Spleen (tissue), 11 donors: Measurements from ENCODE around the gene TAT. TPM values are rescaled to one million over a fixed set of nuclear protein-coding genes. Genes with fewer than 3 reads are reported as not detected.

Experiments used
- DNase-seq: peaks from one replicate; pipeline ENCODE4 v3.0.0-alpha.2; 2020
- H3K27ac ChIP-seq, 8 donors: fragments of 200-600 bp; sonication (generic) in 7 of 8; 1 replicate in 4 of 8; 2 replicates in 4 of 8; pipeline versions ENCODE4 v1.5.0 to v1.8.0; 2016 to 2021; ENCODE audit warnings: inconsistent platforms in 4 of 8, mild to moderate bottlenecking in 4 of 8, moderate library complexity in 1 of 8
- H3K27me3 ChIP-seq, 7 donors: fragments of 200-600 bp; sonication (generic) in 6 of 7; replicated peaks in 1 of 7; 1 replicate in 4 of 7; 2 replicates in 3 of 7; pipeline versions ENCODE4 v1.5.0 to v1.8.0; 2016 to 2021; ENCODE audit warnings: inconsistent platforms in 3 of 7, mild to moderate bottlenecking in 1 of 7
- H3K36me3 ChIP-seq, 6 donors: fragments of 200-600 bp; sonication (generic) in 5 of 6; 1 replicate in 4 of 6; 2 replicates in 2 of 6; pipeline versions ENCODE4 v1.5.0 to v1.8.0; 2016 to 2021; ENCODE audit warnings: inconsistent platforms in 2 of 6
- H3K4me1 ChIP-seq, 6 donors: fragments of 200-600 bp; sonication (generic) in 5 of 6; 1 replicate in 3 of 6; 2 replicates in 3 of 6; pipeline versions ENCODE4 v1.5.0 to v1.8.0; 2016 to 2021; ENCODE audit warnings: inconsistent platforms in 3 of 6
- H3K4me3 ChIP-seq, 8 donors: fragments of 200-600 bp; sonication (generic) in 7 of 8; 1 replicate in 4 of 8; 2 replicates in 4 of 8; pipeline versions ENCODE4 v1.5.0 to v1.8.0; 2016 to 2021; ENCODE audit warnings: inconsistent platforms in 4 of 8, mild to moderate bottlenecking in 4 of 8, moderate library complexity in 2 of 8
- H3K9me3 ChIP-seq, 8 donors: fragments of 200-600 bp; sonication (generic) in 7 of 8; 1 replicate in 4 of 8; 2 replicates in 4 of 8; pipeline versions ENCODE4 v1.5.0 to v1.8.0; 2016 to 2021; ENCODE audit warnings: inconsistent platforms in 4 of 8
- CTCF ChIP-seq, 11 experiments: fragments of 200-600 bp in 7 of 11; fragments of 450-650 bp in 4 of 11; sonication (generic) in 4 of 11; IDR thresholded peaks in 8 of 11; conservative IDR thresholded peaks in 3 of 11; 1 replicate in 7 of 11; 2 replicates in 4 of 11; pipeline versions ENCODE4 v1.4.0 to v1.8.0; 2016 to 2021; ENCODE audit warnings: antibody characterized with exemption in 11 of 11, inconsistent platforms in 4 of 11, mild to moderate bottlenecking in 1 of 11
- POLR2A ChIP-seq, 3 donors: fragments of 450-650 bp; IDR thresholded peaks; one replicate each; pipeline ENCODE4 v1.5.1; 2017; ENCODE audit warnings: antibody characterized with exemption in 3 of 3, mild to moderate bottlenecking in 1 of 3
- POLR2AphosphoS5 ChIP-seq, 3 donors: sonication (generic); formaldehyde crosslinking; IDR thresholded peaks; one replicate each; pipeline ENCODE4 v1.5.1; 2017; ENCODE audit warnings: antibody characterized with exemption in 3 of 3
- WGBS, 5 donors: extraction: QIAGEN DNeasy Blood & Tissue Kit in 3 of 5; methylation state at CpG; one replicate each; pipeline versions ENCODE4 v1.1.5 to v1.1.7; 2013 to 2018; 5-methylcytosine and 5-hydroxymethylcytosine counted together
- intact Hi-C: fragments of 100-400 bp; cut with DNase I; formaldehyde crosslinking; loops from one replicate; pipeline ENCODE4 v1.15.0; 2023; ENCODE audit warnings: low total_unique reads
- polyA plus RNA-seq, 3 donors: library from polyadenylated mRNA; stranded (reverse); fragments of 200-250 nt; gene quantifications; one replicate each; pipeline ENCODE4 v1.2.1, GENCODE V29; 2013
- total RNA-seq, 7 donors: library from RNA; depleted of rRNA in 3 of 7; stranded (reverse); fragments of >200 nt in 3 of 7; fragmentation: NEBNext Ultra II Directional in 4 of 7; extraction: Animal tissue kit (Norgen Biotek cat#: 25700) in 4 of 7; gene quantifications; one replicate each; pipeline versions ENCODE4 v1.1.0 to v1.2.1, GENCODE V29; 2016 to 2021
- donor health status: healthy with polysubstance abuse.
- donor health status: DM: no; HTN: no; CAD: no; lungs with moderate emphysema.
- donor health status: DM: no; HTN: no; CAD: no.
- donor health status: Bipolar disorder and iron deficiency.
- donor health status: healthy.
- donor health status: DM: no; HTN: no; CAD: no.
- donor health status: DM: yes; HTN: yes; CAD: no.

The TAT gene
- total and polyA plus RNA-seq, 10 donors, result 0.08 to 0.30 (median 0.16) TPM; not detected in 7

- no peak for DNase-seq
- Histone ChIP-seq H3K27ac (no peak overlapping the region), H3K4me3 (no peak overlapping the region), H3K27me3 (no peaks in the 10 kb centered on the region), H3K4me1 (peaks cover 11 to 30% (median 25%) of the 10 kb centered on the region in 6 donors), H3K36me3 (no peaks in the 10 kb centered on the region), H3K9me3 (no peaks in the 10 kb centered on the region)
- WGBS, 5 donors, result 72 to 91% (median 80%) methylated on average over 4 of the region's 4 CpGs
- intact Hi-C loops, result no loop called here
- TF ChIP-seq POLR2AphosphoS5 (IDR thresholded peaks at IDR 0.05) (no peak), POLR2A (IDR thresholded peaks at IDR 0.05) (no peak), CTCF (IDR thresholded peaks at IDR 0.05 in 8 of 11, conservative IDR thresholded peaks at IDR 0.05 in 3 of 11) (no peak)
Measured at GRCh38 chr16:71568551-71568950, 8.3 kb downstream of the TAT start.

- Histone ChIP-seq H3K27me3 (no peaks in the 10 kb centered on the region), H3K27ac (no peak overlapping the region), H3K9me3 (peaks cover 0 to 4% (median 2%) of the 10 kb centered on the region in 8 donors), H3K4me1 (peaks cover 11 to 32% (median 25%) of the 10 kb centered on the region in 6 donors), H3K4me3 (no peak overlapping the region), H3K36me3 (no peaks in the 10 kb centered on the region)
- WGBS, 5 donors, result 91 to 96% (median 96%) methylated on average over 8 of the region's 8 CpGs
- TF ChIP-seq CTCF (IDR thresholded peaks at IDR 0.05 in 8 of 11, conservative IDR thresholded peaks at IDR 0.05 in 3 of 11) (no peak), POLR2A (IDR thresholded peaks at IDR 0.05) (no peak), POLR2AphosphoS5 (IDR thresholded peaks at IDR 0.05) (no peak)
- DNase-seq, result no peak
- intact Hi-C loops, result no loop called here
Measured at GRCh38 chr16:71567931-71568330, 9.0 kb downstream of the TAT start.

GRCh38 chr16:71565812-71566700, 10.8 kb downstream of the TAT start:
- Histone ChIP-seq H3K4me3 (peak overlapping the region in 6 of 8 donors; percentile 41 to 70 (median 52)), H3K9me3 (peaks cover 7 to 21% (median 18%) of the 10 kb centered on the region in 8 donors), H3K27ac (peak overlapping the region; percentile 80 to 94 (median 90)), H3K36me3 (no peaks in the 10 kb centered on the region), H3K4me1 (peaks cover 11 to 32% (median 25%) of the 10 kb centered on the region in 6 donors), H3K27me3 (no peaks in the 10 kb centered on the region)
- TF ChIP-seq POLR2A (IDR thresholded peaks at IDR 0.05), result no peak
- no peak for TF ChIP-seq CTCF (IDR thresholded peaks at IDR 0.05 in 8 of 11, conservative IDR thresholded peaks at IDR 0.05 in 3 of 11)
- TF ChIP-seq POLR2AphosphoS5 (IDR thresholded peaks at IDR 0.05), result no peak
- 48 to 66% (median 59%) methylated on average over 8 to 9 of the region's 9 CpGs for WGBS, 5 donors
- intact Hi-C loops, result no loop called here
- DNase-seq, result no peak

- Histone ChIP-seq H3K9me3 (peaks cover 7 to 29% (median 20%) of the 10 kb centered on the region in 8 donors), H3K27me3 (no peaks in the 10 kb centered on the region), H3K27ac (peak overlapping the region; percentile 80 to 94 (median 90)), H3K4me1 (peaks cover 11 to 32% (median 25%) of the 10 kb centered on the region in 6 donors), H3K4me3 (peak overlapping the region; percentile 38 to 70 (median 52)), H3K36me3 (no peaks in the 10 kb centered on the region)
- 12 to 22% (median 14%) methylated on average over 19 of the region's 19 CpGs for WGBS, 5 donors
- DNase-seq, result no peak
- TF ChIP-seq CTCF (IDR thresholded peaks at IDR 0.05 in 8 of 11, conservative IDR thresholded peaks at IDR 0.05 in 3 of 11) (no peak), POLR2A (IDR thresholded peaks at IDR 0.05) (no peak), POLR2AphosphoS5 (IDR thresholded peaks at IDR 0.05) (no peak)
- intact Hi-C loops, result no loop called here
Measured at GRCh38 chr16:71564335-71564967, 12.4 kb downstream of the TAT start.
